Uterus (tissue), 4 donors: Measurements from ENCODE around the gene TANGO2. TPM values are rescaled to one million over a fixed set of nuclear protein-coding genes. Genes with fewer than 3 reads are reported as not detected.

Source experiments
- DNase-seq, 2 donors: peaks; one replicate each; pipeline ENCODE4 v3.0.0-alpha.2; 2019 to 2020
- H3K27ac ChIP-seq, 2 donors: fragments of 200-600 bp; sonication (generic); 1 replicate in 1 of 2; 2 replicates in 1 of 2; pipeline ENCODE4 v1.5.1; 2016 to 2018
- H3K27me3 ChIP-seq, 2 donors: fragments of 200-600 bp; sonication (generic); one replicate each; pipeline ENCODE4 v1.5.1; 2018 to 2019; ENCODE audit warnings: control low read depth in 1 of 2
- H3K36me3 ChIP-seq, 2 donors: fragments of 200-600 bp; sonication (generic); one replicate each; pipeline ENCODE4 v1.5.1; 2019; ENCODE audit warnings: control low read depth in 1 of 2
- H3K4me1 ChIP-seq, 2 donors: fragments of 200-600 bp; sonication (generic); one replicate each; pipeline ENCODE4 v1.5.1; 2018 to 2019; ENCODE audit warnings: control low read depth in 1 of 2
- H3K4me3 ChIP-seq, 2 donors: fragments of 200-600 bp; sonication (generic); 1 replicate in 1 of 2; 2 replicates in 1 of 2; pipeline ENCODE4 v1.5.1; 2018 to 2019; ENCODE audit warnings: mild to moderate bottlenecking in 1 of 2
- H3K9me3 ChIP-seq, 2 donors: fragments of 200-600 bp; sonication (generic); one replicate each; pipeline ENCODE4 v1.5.1; 2019; ENCODE audit warnings: control low read depth in 1 of 2
- CTCF ChIP-seq, 4 experiments: fragments of 200-600 bp in 2 of 4; fragments of 450-650 bp in 2 of 4; sonication (generic) in 2 of 4; IDR thresholded peaks; one replicate each; pipeline ENCODE4 v1.5.1; 2016 to 2019; ENCODE audit warnings: antibody characterized with exemption in 4 of 4, mild to moderate bottlenecking in 2 of 4, moderate library complexity in 1 of 4
- POLR2A ChIP-seq, 2 donors: fragments of 450-650 bp; IDR thresholded peaks; one replicate each; pipeline ENCODE4 v1.6.1; 2016; ENCODE audit warnings: antibody characterized with exemption in 2 of 2, mild to moderate bottlenecking in 1 of 2, moderate library complexity in 1 of 2
- intact Hi-C: fragments of 100-400 bp; cut with DNase I; formaldehyde crosslinking; loops from one replicate; pipeline ENCODE4 v1.15.1; 2023; ENCODE audit warnings: low total_unique reads
- total RNA-seq, 4 donors: library from RNA; depleted of rRNA in 3 of 4; stranded (reverse); fragments of >200 nt in 3 of 4; gene quantifications; one replicate each; pipeline versions ENCODE4 v1.1.0 to v1.2.4, GENCODE V29; 2014 to 2023
- donor health status: DM: yes; HTN: yes; CAD: no.

Gene TANGO2
- total RNA-seq, 4 donors from 2014 or later, result 2.8 to 25.1 (median 13.3) TPM

- H3K27ac ChIP-seq, result no peak overlapping the region
- DNase-seq, result no peak
- TF ChIP-seq CTCF (IDR thresholded peaks at IDR 0.05) (no peak), POLR2A (IDR thresholded peaks at IDR 0.05) (no peak)
- no peaks in the 10 kb centered on the region for H3K36me3 ChIP-seq
- no peaks in the 10 kb centered on the region for H3K4me1 ChIP-seq
- intact Hi-C loops, result no loop called here
- H3K4me3 ChIP-seq, result no peak overlapping the region
- H3K9me3 ChIP-seq, result no peaks in the 10 kb centered on the region
- no peaks in the 10 kb centered on the region for H3K27me3 ChIP-seq
These were observed 33.6 kb downstream of the TANGO2 start for GRCh38 chr22:20054485-20054884.

- H3K27ac ChIP-seq, result no peak overlapping the region
- intact Hi-C loops, result no loop called here
- no peak for DNase-seq
These were observed 34.2 kb downstream of the TANGO2 start for GRCh38 chr22:20055144-20055543.

GRCh38 chr22:20055654-20056053, 34.7 kb downstream of the TANGO2 start:
- H3K27me3 ChIP-seq, result no peaks in the 10 kb centered on the region
- no peaks in the 10 kb centered on the region for H3K9me3 ChIP-seq
- H3K4me3 ChIP-seq, result no peak overlapping the region
- no peaks in the 10 kb centered on the region for H3K4me1 ChIP-seq
- intact Hi-C loops, result no loop called here
- H3K27ac ChIP-seq, result no peak overlapping the region
- TF ChIP-seq POLR2A (IDR thresholded peaks at IDR 0.05), result no peak
- TF ChIP-seq CTCF (IDR thresholded peaks at IDR 0.05), result no peak
- H3K36me3 ChIP-seq, result no peaks in the 10 kb centered on the region
- no peak for DNase-seq

More at GRCh38 chr22:20055144-20055543, 34.2 kb downstream of the TANGO2 start:
- TF ChIP-seq POLR2A (IDR thresholded peaks at IDR 0.05), result no peak
- no peaks in the 10 kb centered on the region for H3K4me1 ChIP-seq
- H3K4me3 ChIP-seq, result no peak overlapping the region
- H3K27me3 ChIP-seq, result no peaks in the 10 kb centered on the region
- no peaks in the 10 kb centered on the region for H3K9me3 ChIP-seq
- H3K36me3 ChIP-seq, result no peaks in the 10 kb centered on the region

- H3K27ac ChIP-seq, result no peak overlapping the region
- intact Hi-C loops, result no loop called here
- TF ChIP-seq POLR2A (IDR thresholded peaks at IDR 0.05) (no peak), CTCF (IDR thresholded peaks at IDR 0.05) (no peak)
- no peak for DNase-seq
- no peaks in the 10 kb centered on the region for H3K27me3 ChIP-seq
- H3K4me1 ChIP-seq, result no peaks in the 10 kb centered on the region
- H3K4me3 ChIP-seq, result no peak overlapping the region
- H3K36me3 ChIP-seq, result no peaks in the 10 kb centered on the region
- no peaks in the 10 kb centered on the region for H3K9me3 ChIP-seq
These were observed 35.3 kb downstream of the TANGO2 start for GRCh38 chr22:20056161-20056560.

GRCh38 chr22:20056696-20057386, 35.9 kb downstream of the TANGO2 start:
- H3K27ac ChIP-seq, result no peak overlapping the region
- no peak overlapping the region for H3K4me3 ChIP-seq
- no peaks in the 10 kb centered on the region for H3K4me1 ChIP-seq
- no peaks in the 10 kb centered on the region for H3K36me3 ChIP-seq
- intact Hi-C loops, result no loop called here
- H3K27me3 ChIP-seq, result no peaks in the 10 kb centered on the region
- TF ChIP-seq CTCF (IDR thresholded peaks at IDR 0.05) (no peak), POLR2A (IDR thresholded peaks at IDR 0.05) (no peak)
- no peak for DNase-seq
- H3K9me3 ChIP-seq, result no peaks in the 10 kb centered on the region
